Measurements from ENCODE around the gene CACHD1. TPM values are rescaled to one million over a fixed set of nuclear protein-coding genes. Genes with fewer than 3 reads are reported as not detected.

The CACHD1 gene
- total RNA-seq, 2 donors from 2014 or later, result 8.6 to 12.9 TPM

DNA sequence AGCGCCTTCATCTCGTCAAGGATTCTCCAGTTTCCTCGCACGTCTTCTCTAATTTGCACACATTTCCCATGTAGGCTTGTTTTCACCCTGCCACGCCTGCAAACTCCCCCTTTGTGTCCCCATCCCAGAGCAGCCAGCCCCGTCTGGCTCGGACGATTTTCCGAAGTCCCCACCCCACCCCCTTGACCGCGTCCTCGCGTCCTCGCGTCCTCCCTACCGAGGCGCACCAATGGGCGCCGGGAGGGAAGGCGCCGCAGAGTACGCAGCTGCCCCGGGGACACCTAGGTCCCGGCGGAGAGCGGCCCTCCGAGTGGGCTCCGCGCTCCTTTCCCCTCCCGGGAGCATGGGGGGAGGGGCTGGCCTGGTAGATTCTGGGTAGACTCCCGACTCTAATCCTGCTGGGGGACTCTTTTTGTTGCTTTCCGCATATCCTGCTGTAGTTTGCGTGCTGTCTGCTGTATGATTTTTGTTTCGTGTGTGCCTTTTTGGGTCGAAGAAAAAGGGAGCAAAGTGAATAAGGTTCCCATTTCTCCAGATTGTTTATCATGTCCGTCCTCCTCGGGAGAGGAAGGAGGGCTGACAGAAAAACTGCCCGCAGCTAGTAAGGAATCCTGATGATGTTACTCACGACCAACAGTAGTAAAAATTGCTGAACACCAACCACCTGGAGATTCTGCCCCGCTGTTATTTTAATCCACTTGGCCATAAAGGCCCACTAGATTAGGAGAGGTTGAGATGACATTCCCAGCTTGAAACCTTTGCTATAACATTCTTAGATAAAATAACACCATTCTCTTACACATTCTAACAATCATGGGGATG lies 1.5 kb downstream of the CACHD1 start:
- peak; percentile 28 to 57 (median 41) for DNase-seq
- peaks cover 47% of the 10 kb centered on the region for H3K4me1 ChIP-seq
- intact Hi-C loops (cut with DNase I), result no loop called here
- H3K4me3 ChIP-seq, result peak overlapping the region; percentile 59 to 79
- H3K27ac ChIP-seq, result peak overlapping the region; percentile 37 to 88 (median 62)
- no peaks in the 10 kb centered on the region for H3K27me3 ChIP-seq
- ATAC-seq, result peak; percentile 28
- H3K36me3 ChIP-seq (replicated peaks in 1 of 2; ENCODE audit: insufficient read depth in 1 of 2, low read depth in 2 of 2), result no peaks in the 10 kb centered on the region
- H3K9me3 ChIP-seq, result no peaks in the 10 kb centered on the region
- TF ChIP-seq POLR2A (IDR thresholded peaks at IDR 0.05), result no peak
- no peak for TF ChIP-seq CTCF (IDR thresholded peaks at IDR 0.05)
- WGBS, 2 donors, result 0 to 3% methylated on average over 25 to 40 of the region's 40 CpGs

- H3K36me3 ChIP-seq (replicated peaks in 1 of 2; ENCODE audit: insufficient read depth in 1 of 2, low read depth in 2 of 2), result no peaks in the 10 kb centered on the region
- intact Hi-C loops (cut with DNase I), result no loop called here
- 48 to 72% methylated on average over 9 of the region's 9 CpGs for WGBS, 2 donors
- ATAC-seq (no peak), DNase-seq (no peak)
- H3K9me3 ChIP-seq, result no peaks in the 10 kb centered on the region
- H3K4me3 ChIP-seq, result peak overlapping the region in 1 of 2 donors; percentile 59
- no peaks in the 10 kb centered on the region for H3K27me3 ChIP-seq
- H3K27ac ChIP-seq, result peak overlapping the region in 1 of 4 donors; percentile 88
- TF ChIP-seq CTCF (IDR thresholded peaks at IDR 0.05), result no peak
- no peak for TF ChIP-seq POLR2A (IDR thresholded peaks at IDR 0.05)
- peaks cover 52% of the 10 kb centered on the region for H3K4me1 ChIP-seq
Measured at GRCh38 chr1:64472040-64472376, 2.1 kb downstream of the CACHD1 start.

DNA sequence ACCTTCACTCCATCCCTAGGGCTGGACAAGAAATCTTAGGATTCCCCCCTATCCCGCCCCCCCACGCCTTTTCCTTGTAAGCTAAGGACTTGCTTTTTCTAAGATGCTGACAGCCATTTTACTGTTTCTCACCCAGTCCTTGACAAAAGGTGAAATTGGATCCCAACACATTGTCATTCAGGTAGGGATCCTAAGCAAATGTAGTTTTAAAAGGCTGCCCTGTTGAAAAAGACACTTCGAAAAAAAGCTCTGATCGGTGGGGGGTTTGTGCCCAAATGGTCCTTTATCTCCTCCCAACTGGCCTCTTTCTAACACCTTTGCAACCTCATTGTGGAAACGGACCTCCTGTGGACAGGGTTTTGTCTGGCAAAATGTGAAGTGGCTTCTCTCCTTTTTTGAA lies 2.9 kb downstream of the CACHD1 start:
- H3K36me3 ChIP-seq (replicated peaks in 1 of 2; ENCODE audit: insufficient read depth in 1 of 2, low read depth in 2 of 2), result no peaks in the 10 kb centered on the region
- intact Hi-C loops (cut with DNase I), result no loop called here

DNA sequence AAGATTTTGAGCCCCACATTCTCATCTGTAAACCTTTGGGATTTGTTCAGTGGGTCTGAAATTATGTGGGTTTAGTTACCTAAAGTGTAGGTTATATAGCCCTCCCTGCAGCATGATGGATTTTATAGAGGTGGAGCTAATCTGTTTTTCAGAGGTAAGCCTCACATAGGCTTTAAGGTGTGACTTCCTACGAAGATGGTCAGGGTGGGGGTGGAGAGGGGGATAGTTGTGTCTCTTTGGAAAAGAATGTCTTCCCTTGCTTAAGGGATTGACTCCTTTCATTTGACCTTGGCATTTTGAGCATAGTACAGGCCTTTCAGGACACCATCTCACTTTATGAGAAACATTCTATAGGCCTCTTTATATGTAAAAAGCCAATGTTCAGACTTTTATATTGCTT lies 3.4 kb downstream of the CACHD1 start:
- Histone ChIP-seq H3K27ac (no peak overlapping the region), H3K27me3 (no peaks in the 10 kb centered on the region), H3K9me3 (no peaks in the 10 kb centered on the region), H3K36me3 (replicated peaks in 1 of 2; ENCODE audit: insufficient read depth in 1 of 2, low read depth in 2 of 2) (no peaks in the 10 kb centered on the region), H3K4me1 (peaks cover 59% of the 10 kb centered on the region), H3K4me3 (no peak overlapping the region)
- DNase-seq (no peak), ATAC-seq (no peak)
- TF ChIP-seq CTCF (IDR thresholded peaks at IDR 0.05) (no peak), POLR2A (IDR thresholded peaks at IDR 0.05) (no peak)
- intact Hi-C loops (cut with DNase I), result no loop called here
- WGBS, 2 donors, result 86 to 94% methylated on average over 1 of the region's 1 CpG

More for the DNA sequence above, 2.9 kb downstream of the CACHD1 start:
- Histone ChIP-seq H3K4me3 (no peak overlapping the region), H3K4me1 (peaks cover 55% of the 10 kb centered on the region), H3K27me3 (no peaks in the 10 kb centered on the region), H3K27ac (no peak overlapping the region), H3K9me3 (no peaks in the 10 kb centered on the region)
- no peak for TF ChIP-seq CTCF (IDR thresholded peaks at IDR 0.05)
- no peak for TF ChIP-seq POLR2A (IDR thresholded peaks at IDR 0.05)
- DNase-seq (no peak), ATAC-seq (no peak)
- 90 to 92% methylated on average over 5 of the region's 5 CpGs for WGBS, 2 donors

DNA sequence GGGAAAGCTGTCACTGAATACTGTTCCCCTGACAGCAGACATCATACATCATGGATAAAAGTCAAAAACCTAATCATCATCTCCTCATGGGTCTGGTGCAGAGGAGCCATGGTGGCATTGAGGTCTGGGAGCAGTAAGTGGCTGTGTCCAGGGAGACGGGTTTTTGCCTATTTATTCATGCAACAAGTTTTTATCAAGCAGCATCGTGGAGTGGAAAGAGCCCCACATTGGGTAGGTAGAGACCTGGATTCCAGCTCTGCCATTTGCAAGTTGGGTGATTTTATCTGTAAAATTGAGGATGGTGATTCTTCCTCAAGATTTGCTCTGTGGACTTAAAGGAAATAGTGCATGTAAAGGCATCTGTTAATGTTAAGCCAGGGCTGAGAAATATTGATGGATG lies 4.2 kb downstream of the CACHD1 start:
- H3K4me1 ChIP-seq, result peaks cover 62% of the 10 kb centered on the region
- 70 to 73% methylated on average over 2 of the region's 2 CpGs for WGBS, 2 donors
- intact Hi-C loops (cut with DNase I), result no loop called here
- no peaks in the 10 kb centered on the region for H3K27me3 ChIP-seq
- no peaks in the 10 kb centered on the region for H3K9me3 ChIP-seq
- no peaks in the 10 kb centered on the region for H3K36me3 ChIP-seq (replicated peaks in 1 of 2; ENCODE audit: insufficient read depth in 1 of 2, low read depth in 2 of 2)
- DNase-seq (no peak), ATAC-seq (no peak)
- TF ChIP-seq POLR2A (IDR thresholded peaks at IDR 0.05) (no peak), CTCF (IDR thresholded peaks at IDR 0.05) (no peak)
- no peak overlapping the region for H3K4me3 ChIP-seq
- H3K27ac ChIP-seq, result peak overlapping the region in 3 of 4 donors; percentile 23 to 25 (median 24)

All from body of pancreas (tissue), 4 donors.